HG03520 (cell line): Measurements from ENCODE around the gene TMEM145.

Source experiments
- ATAC-seq: cut with Tn5 transposase; IDR thresholded peaks from one replicate; pipeline ENCODE4 v1.9.1; 2021; ENCODE audit warnings: mild to moderate bottlenecking, moderate library complexity; ENCODE audit not compliant: unreplicated experiment

Gene TMEM145

DNA sequence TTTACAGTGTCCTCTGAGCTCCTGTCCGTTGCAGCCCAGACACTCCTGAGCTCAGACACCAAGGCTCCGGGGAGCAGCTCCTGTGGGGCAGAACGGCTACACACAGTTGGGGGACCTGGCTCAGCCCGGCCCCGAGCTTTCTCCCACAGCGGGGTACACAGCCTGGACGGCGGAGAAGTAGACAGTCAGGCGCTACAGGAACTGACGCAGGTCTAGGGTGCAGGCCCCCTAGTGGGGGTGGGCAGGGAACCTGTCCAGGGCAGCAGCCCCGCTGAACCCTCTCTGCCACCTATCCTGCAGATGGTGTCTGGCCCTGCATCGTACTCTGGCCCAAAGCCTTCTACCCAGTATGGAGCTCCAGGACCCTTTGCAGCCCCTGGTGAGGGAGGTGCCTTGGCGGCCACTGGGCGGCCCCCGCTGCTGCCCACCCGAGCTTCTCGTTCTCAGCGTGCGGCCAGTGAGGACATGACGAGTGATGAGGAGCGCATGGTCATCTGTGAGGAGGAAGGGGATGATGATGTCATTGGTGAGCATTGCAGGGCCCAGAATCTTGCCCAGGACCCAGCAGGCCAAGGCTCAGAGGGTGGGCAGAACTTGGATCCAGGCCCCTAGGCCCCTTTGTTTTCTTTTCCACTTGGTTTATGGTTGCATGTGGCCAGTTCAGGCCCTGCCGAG lies 24.1 kb upstream of the TMEM145 start:
- ATAC-seq = no peak

GRCh38 chr19:42289556-42290041 lies 23.5 kb upstream of the TMEM145 start:
- no peak for ATAC-seq

GRCh38 chr19:42290136-42290522 lies 23.0 kb upstream of the TMEM145 start:
- ATAC-seq = no peak

- ATAC-seq = no peak
Observed at GRCh38 chr19:42290523-42291434, 22.3 kb upstream of the TMEM145 start.

- ATAC-seq = no peak
Observed at GRCh38 chr19:42291435-42291810, 21.7 kb upstream of the TMEM145 start.

DNA sequence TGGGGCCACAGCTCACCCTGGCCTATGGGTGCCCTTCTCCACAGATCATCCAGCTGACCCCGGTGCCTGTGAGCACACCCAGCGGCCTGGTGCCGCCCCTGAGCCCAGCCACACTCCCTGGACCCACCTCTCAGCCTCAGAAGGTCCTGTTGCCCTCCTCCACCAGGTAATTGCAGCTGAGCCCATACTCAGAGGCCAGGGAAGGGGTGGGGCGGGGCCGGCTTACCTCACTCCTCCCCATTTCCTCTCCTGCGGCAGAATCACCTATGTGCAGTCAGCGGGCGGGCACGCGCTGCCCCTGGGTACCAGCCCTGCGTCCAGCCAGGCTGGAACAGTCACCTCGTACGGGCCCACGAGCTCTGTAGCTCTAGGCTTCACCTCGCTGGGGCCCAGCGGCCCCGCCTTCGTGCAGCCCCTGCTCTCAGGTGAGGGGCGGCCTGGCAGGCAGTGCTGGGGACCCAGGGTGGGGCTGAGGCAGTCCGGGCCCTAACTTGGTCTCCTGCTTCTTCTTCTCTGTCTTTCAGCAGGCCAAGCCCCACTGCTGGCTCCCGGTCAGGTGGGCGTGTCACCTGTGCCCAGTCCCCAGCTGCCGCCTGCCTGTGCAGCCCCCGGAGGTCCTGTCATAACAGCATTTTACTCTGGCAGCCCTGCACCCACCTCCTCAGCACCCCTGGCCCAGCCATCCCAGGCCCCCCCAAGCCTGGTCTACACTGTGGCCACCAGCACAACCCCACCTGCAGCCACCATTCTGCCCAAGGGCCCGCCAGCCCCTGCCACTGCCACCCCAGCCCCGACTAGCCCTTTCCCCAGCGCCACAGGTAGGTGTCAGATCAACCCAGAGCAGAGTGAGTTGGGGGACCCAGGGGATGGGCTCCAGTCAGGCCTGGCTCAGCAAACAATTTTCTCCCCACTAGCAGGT lies 20.8 kb upstream of the TMEM145 start:
- no peak for ATAC-seq

DNA sequence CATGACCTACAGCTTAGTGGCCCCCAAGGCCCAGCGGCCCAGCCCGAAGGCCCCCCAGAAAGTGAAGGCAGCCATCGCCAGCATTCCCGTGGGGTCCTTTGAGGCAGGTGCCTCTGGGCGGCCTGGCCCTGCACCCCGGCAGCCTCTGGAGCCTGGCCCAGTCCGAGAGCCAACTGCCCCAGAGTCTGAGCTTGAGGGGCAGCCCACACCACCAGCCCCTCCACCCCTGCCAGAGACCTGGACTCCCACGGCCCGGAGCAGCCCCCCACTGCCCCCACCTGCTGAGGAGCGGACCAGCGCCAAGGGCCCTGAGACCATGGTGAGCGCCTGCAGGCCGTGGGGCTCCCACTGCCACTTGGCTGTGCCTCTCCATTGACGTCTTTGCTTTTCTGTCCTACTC lies 20.1 kb upstream of the TMEM145 start:
- no peak for ATAC-seq

DNA sequence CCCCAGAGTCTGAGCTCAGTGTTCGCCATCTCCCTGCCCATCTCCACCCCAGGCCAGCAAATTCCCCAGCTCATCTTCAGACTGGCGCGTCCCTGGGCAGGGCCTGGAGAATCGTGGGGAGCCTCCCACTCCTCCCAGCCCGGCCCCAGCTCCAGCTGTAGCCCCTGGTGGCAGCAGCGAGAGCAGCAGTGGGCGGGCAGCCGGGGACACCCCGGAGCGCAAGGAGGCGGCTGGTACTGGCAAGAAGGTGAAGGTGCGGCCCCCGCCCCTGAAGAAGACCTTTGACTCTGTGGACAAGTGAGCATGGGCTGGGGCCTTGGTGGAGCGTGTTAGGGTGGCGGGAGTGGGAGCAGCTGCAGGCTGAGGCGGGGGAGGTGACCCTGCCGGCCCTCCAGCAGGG lies 19.6 kb upstream of the TMEM145 start:
- ATAC-seq = no peak

DNA sequence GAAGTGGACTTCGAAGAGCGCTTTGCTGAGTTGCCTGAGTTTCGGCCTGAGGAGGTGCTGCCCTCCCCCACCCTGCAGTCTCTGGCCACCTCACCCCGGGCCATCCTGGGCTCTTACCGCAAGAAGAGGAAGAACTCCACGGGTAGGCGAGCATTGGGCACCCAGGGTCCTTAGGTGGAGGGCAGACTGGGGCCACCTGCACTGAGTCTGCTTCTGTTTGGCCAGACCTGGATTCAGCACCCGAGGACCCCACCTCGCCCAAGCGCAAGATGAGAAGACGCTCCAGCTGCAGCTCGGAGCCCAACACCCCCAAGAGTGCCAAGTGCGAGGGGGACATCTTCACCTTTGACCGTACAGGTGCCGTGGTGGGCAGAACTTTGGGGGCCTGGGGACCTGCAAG lies 19.2 kb upstream of the TMEM145 start:
- ATAC-seq = no peak

GRCh38 chr19:42294471-42295137 lies 18.5 kb upstream of the TMEM145 start:
- ATAC-seq = no peak

- no peak for ATAC-seq
Observed at GRCh38 chr19:42295342-42295741, 17.8 kb upstream of the TMEM145 start.

GRCh38 chr19:42295831-42296525 lies 17.1 kb upstream of the TMEM145 start:
- ATAC-seq = no peak

- no peak for ATAC-seq
Observed at GRCh38 chr19:42297039-42297438, 16.1 kb upstream of the TMEM145 start.

DNA sequence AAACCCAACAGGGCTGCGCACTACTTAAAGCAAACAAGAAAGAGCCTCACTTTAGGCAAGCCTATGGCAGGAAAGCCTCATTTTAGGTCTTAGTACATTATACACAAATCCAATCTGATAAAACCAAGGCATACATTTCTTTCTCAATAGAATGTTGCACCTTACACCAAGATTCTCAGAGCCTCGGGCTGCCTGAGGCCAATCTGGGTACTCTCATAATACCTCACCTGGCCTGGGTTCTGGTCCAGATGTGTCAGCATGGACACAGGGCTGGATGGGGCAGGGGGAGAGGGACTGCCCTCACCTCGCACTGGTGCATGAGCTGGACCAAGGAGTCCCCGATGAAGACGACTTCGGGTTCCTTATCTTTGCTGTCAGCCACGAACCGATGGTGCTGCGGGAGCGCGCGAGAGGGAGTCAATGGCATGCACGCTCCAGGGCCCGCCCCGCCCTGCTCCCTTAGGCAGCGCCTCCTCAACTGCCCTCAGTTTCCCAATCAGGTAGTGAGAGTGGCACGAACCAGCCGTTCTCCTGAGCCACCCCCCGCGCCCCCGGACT lies 11.4 kb upstream of the TMEM145 start, which contains the start of gene PRR19:
Gene PRR19, plus strand, starts transcription at position 487 of the 558 bp plus-strand sequence. CDS start 7,453 bp downstream, outside the sequence.
- ATAC-seq = no peak

GRCh38 chr19:42303101-42303464 lies 10.0 kb upstream of the TMEM145 start:
- ATAC-seq = no peak

DNA sequence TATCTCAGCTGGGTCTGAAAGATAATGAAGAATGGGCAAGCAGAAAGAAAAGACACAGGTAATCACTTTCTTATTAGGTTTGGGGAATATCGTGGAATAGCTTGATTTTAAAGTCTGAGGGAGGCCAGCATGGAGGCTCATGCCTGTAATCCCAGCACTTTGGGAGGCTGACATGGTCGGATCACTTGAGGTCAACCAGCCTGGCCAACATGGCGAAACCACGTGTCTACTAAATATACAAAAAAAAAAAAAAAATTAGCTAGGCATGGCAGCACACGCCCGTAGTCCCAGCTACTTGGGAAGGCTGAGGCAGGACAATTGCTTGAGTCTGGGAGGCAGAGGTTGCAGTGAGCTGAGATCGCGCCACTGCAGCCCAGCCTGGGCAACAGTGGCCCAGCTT lies 9.2 kb upstream of the TMEM145 start:
- ATAC-seq = no peak

GRCh38 chr19:42306646-42307045 lies 6.5 kb upstream of the TMEM145 start:
- no peak for ATAC-seq

- no peak for ATAC-seq
Observed at GRCh38 chr19:42309686-42310085, 3.4 kb upstream of the TMEM145 start.

DNA sequence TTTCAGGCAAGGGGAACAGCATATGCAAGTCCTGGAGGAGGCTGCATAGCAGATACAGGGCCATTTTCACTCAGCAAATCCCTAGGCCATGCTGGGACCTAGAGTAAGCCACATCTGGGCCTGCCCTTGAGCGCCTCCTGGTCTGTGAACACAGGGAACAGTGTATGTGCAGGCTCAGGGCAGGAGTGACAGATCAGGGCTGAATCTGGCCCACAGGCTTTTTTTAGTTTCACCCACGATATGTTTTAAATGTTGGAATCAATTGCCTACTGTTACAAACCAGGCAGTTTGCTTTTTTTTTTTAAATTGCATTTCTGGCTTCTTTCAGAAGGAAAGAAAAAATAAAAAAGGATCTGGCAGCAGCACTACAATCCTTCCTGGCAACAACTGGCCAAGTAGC lies 1.5 kb upstream of the TMEM145 start:
- ATAC-seq = no peak

DNA sequence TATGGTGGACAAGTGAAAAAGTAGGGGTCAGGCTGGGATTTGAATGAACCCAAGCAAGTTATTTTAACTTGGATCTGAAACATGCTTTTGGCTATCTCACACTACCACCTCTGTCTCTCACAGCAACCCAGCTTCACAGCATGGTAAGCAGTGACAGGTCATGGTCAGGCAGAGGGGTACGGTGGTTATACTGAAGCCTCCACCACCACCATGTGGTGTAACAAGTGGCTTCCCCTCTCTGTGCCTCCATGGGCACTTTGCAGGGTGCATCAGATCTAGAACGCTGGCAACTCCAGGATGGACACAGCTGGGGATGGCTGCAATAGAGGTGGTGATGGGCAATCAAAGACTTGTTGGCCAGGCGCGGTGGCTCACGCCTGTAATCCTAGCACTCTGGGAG lies 739 bp upstream of the TMEM145 start:
- no peak for ATAC-seq
